ENCODE results near the gene PCSK1.

PCSK1 gene

GRCh38 chr5:96347502-96348292, 85.4 kb downstream of the PCSK1 start:
- Histone ChIP-seq H2AK5ac (ENCODE audit: low read depth, low read length) (no peak overlapping the region), H3K18ac (ENCODE audit: low read length) (no peak overlapping the region), H3K9ac (ENCODE audit: low read depth, low read length, poor library complexity) (no peak overlapping the region), H4K91ac (ENCODE audit: low read depth, low read length, poor library complexity) (no peak overlapping the region), H2AFZ (ENCODE audit: low read length) (no peak overlapping the region), H3K4ac (ENCODE audit: low read length) (no peak overlapping the region), H3K27ac (replicated peaks; ENCODE audit: low read length) (no peak overlapping the region), H3K4me2 (ENCODE audit: insufficient read depth, low read length, poor library complexity, severe bottlenecking) (no peak overlapping the region), H3K27me3 (ENCODE audit: control insufficient read depth in 3 of 3, insufficient read depth in 3 of 3, low read depth in 1 of 3, low read length in 3 of 3) (peaks cover 0 to 5% (median 0%) of the 10 kb centered on the region in 3 experiments), H4K8ac (ENCODE audit: low read depth, low read length) (no peak overlapping the region), H3K36me3 (replicated peaks in 1 of 2; ENCODE audit: control insufficient read depth in 2 of 2, insufficient read depth in 2 of 2, low read length in 2 of 2) (no peaks in the 10 kb centered on the region), H3K23ac (ENCODE audit: low read depth, low read length, poor library complexity) (no peak overlapping the region), H2BK15ac (ENCODE audit: low read length) (no peak overlapping the region), H2BK12ac (ENCODE audit: low read length) (no peak overlapping the region), H3K9me3 (replicated peaks in 1 of 2; ENCODE audit: control insufficient read depth in 2 of 2, insufficient read depth in 1 of 2, low read depth in 1 of 2, low read length in 2 of 2) (no peaks in the 10 kb centered on the region), H3K14ac (ENCODE audit: low read length) (no peak overlapping the region), H2BK5ac (ENCODE audit: low read length) (no peak overlapping the region), H3K79me1 (ENCODE audit: low read depth, low read length) (no peaks in the 10 kb centered on the region), H3K4me1 (ENCODE audit: control insufficient read depth in 2 of 2, insufficient read depth in 1 of 2, low read depth in 1 of 2, low read length in 2 of 2) (no peaks in the 10 kb centered on the region), H3K4me3 (ENCODE audit: low read length in 2 of 2) (no peak overlapping the region), H2BK120ac (ENCODE audit: low read depth, low read length) (no peak overlapping the region)
- WGBS, 2 donors (ENCODE audit: extremely low coverage in 2 of 2, insufficient read length in 2 of 2, insufficient replicate concordance in 1 of 2), result no CpG with 5 or more reads among the region's 4 CpGs
- no peak for DNase-seq (ENCODE audit: low spot score)

DNA sequence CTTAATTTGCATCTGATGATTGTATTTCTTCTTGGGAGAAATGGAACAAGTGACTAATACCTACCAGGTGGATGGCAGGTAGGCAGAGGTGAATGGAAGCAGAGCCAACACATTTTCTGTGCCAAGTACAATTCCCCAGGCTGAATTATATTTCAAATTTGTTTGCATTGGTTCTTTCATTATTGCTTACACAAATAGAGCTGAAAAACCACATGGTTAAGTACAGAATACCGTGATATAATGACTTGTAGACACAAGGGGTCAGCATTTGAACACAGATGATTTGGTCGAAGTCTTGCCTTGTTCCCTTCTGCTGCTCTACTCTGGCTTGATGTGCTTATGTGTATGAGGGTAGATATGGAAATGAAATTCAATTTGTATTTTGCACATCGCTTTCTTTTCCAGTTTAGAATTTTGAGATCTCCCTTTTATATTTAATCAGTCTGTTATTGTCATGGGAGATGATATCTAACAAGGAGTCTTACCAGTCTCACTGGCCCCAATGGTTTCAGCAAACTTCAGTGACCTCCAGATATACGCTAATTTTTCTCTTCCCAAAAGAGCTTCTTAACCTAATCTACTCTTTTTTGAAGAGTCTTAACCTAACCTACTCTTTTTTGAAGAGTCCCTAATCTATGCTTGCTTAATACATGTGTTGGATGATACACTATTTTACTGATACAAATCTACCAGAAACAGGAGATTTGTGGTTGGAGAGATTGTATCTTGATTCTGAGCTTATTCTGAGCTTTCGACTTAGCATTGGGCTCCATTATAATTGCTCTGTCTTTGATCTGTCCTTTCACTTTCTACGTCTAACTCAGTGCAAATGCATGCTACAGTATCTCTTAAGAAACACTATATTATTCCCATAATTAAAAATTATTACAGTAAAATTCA, 88.1 kb downstream of the PCSK1 start:
- Histone ChIP-seq H2BK5ac (ENCODE audit: low read length) (no peak overlapping the region), H3K27me3 (ENCODE audit: control insufficient read depth in 3 of 3, insufficient read depth in 3 of 3, low read depth in 1 of 3, low read length in 3 of 3) (peaks cover 0 to 5% (median 0%) of the 10 kb centered on the region in 3 experiments), H3K9me3 (replicated peaks in 1 of 2; ENCODE audit: control insufficient read depth in 2 of 2, insufficient read depth in 1 of 2, low read depth in 1 of 2, low read length in 2 of 2) (no peaks in the 10 kb centered on the region), H2BK15ac (ENCODE audit: low read length) (no peak overlapping the region), H2BK120ac (ENCODE audit: low read depth, low read length) (no peak overlapping the region), H3K79me1 (ENCODE audit: low read depth, low read length) (no peaks in the 10 kb centered on the region), H3K4me3 (ENCODE audit: low read length in 2 of 2) (no peak overlapping the region), H3K4ac (ENCODE audit: low read length) (no peak overlapping the region), H3K23ac (ENCODE audit: low read depth, low read length, poor library complexity) (no peak overlapping the region), H3K14ac (ENCODE audit: low read length) (no peak overlapping the region), H3K36me3 (replicated peaks in 1 of 2; ENCODE audit: control insufficient read depth in 2 of 2, insufficient read depth in 2 of 2, low read length in 2 of 2) (no peaks in the 10 kb centered on the region), H3K4me2 (ENCODE audit: insufficient read depth, low read length, poor library complexity, severe bottlenecking) (no peak overlapping the region), H2AFZ (ENCODE audit: low read length) (no peak overlapping the region), H4K91ac (ENCODE audit: low read depth, low read length, poor library complexity) (no peak overlapping the region), H3K4me1 (ENCODE audit: control insufficient read depth in 2 of 2, insufficient read depth in 1 of 2, low read depth in 1 of 2, low read length in 2 of 2) (no peaks in the 10 kb centered on the region), H4K8ac (ENCODE audit: low read depth, low read length) (no peak overlapping the region), H3K27ac (replicated peaks; ENCODE audit: low read length) (no peak overlapping the region), H2AK5ac (ENCODE audit: low read depth, low read length) (no peak overlapping the region), H3K9ac (ENCODE audit: low read depth, low read length, poor library complexity) (no peak overlapping the region), H3K18ac (ENCODE audit: low read length) (no peak overlapping the region), H2BK12ac (ENCODE audit: low read length) (no peak overlapping the region)
- DNase-seq (ENCODE audit: low spot score), result peak; percentile 39
- no CpG with 5 or more reads among the region's 6 CpGs for WGBS, 2 donors (ENCODE audit: extremely low coverage in 2 of 2, insufficient read length in 2 of 2, insufficient replicate concordance in 1 of 2)

- H3K79me1 ChIP-seq (ENCODE audit: low read depth, low read length), result no peaks in the 10 kb centered on the region
- no peak overlapping the region for H3K27ac ChIP-seq (replicated peaks; ENCODE audit: low read length)
- no peak overlapping the region for H3K4ac ChIP-seq (ENCODE audit: low read length)
- no peaks in the 10 kb centered on the region for H3K9me3 ChIP-seq (replicated peaks in 1 of 2; ENCODE audit: control insufficient read depth in 2 of 2, insufficient read depth in 1 of 2, low read depth in 1 of 2, low read length in 2 of 2)
- H2AFZ ChIP-seq (ENCODE audit: low read length), result no peak overlapping the region
- H4K8ac ChIP-seq (ENCODE audit: low read depth, low read length), result no peak overlapping the region
- no peak overlapping the region for H3K18ac ChIP-seq (ENCODE audit: low read length)
- no peak overlapping the region for H2BK120ac ChIP-seq (ENCODE audit: low read depth, low read length)
- H3K27me3 ChIP-seq (ENCODE audit: control insufficient read depth in 3 of 3, insufficient read depth in 3 of 3, low read depth in 1 of 3, low read length in 3 of 3), result peaks cover 0 to 5% (median 0%) of the 10 kb centered on the region in 3 experiments
- no peak overlapping the region for H4K91ac ChIP-seq (ENCODE audit: low read depth, low read length, poor library complexity)
- H2AK5ac ChIP-seq (ENCODE audit: low read depth, low read length), result no peak overlapping the region
- no peaks in the 10 kb centered on the region for H3K4me1 ChIP-seq (ENCODE audit: control insufficient read depth in 2 of 2, insufficient read depth in 1 of 2, low read depth in 1 of 2, low read length in 2 of 2)
- DNase-seq (ENCODE audit: low spot score), result no peak
- no peak overlapping the region for H3K23ac ChIP-seq (ENCODE audit: low read depth, low read length, poor library complexity)
- H2BK12ac ChIP-seq (ENCODE audit: low read length), result no peak overlapping the region
- no peaks in the 10 kb centered on the region for H3K36me3 ChIP-seq (replicated peaks in 1 of 2; ENCODE audit: control insufficient read depth in 2 of 2, insufficient read depth in 2 of 2, low read length in 2 of 2)
- no peak overlapping the region for H2BK15ac ChIP-seq (ENCODE audit: low read length)
- no peak overlapping the region for H3K4me2 ChIP-seq (ENCODE audit: insufficient read depth, low read length, poor library complexity, severe bottlenecking)
- no peak overlapping the region for H2BK5ac ChIP-seq (ENCODE audit: low read length)
- no peak overlapping the region for H3K9ac ChIP-seq (ENCODE audit: low read depth, low read length, poor library complexity)
- no peak overlapping the region for H3K14ac ChIP-seq (ENCODE audit: low read length)
- no peak overlapping the region for H3K4me3 ChIP-seq (ENCODE audit: low read length in 2 of 2)
Measured at GRCh38 chr5:96343094-96343493, 90.0 kb downstream of the PCSK1 start.

GRCh38 chr5:96342581-96342980, 90.5 kb downstream of the PCSK1 start:
- H3K4me2 ChIP-seq (ENCODE audit: insufficient read depth, low read length, poor library complexity, severe bottlenecking), result no peak overlapping the region

More at GRCh38 chr5:96342581-96342980, 90.5 kb downstream of the PCSK1 start:
- Histone ChIP-seq H3K18ac (ENCODE audit: low read length) (no peak overlapping the region), H2BK5ac (ENCODE audit: low read length) (no peak overlapping the region), H3K23ac (ENCODE audit: low read depth, low read length, poor library complexity) (no peak overlapping the region), H2BK12ac (ENCODE audit: low read length) (no peak overlapping the region), H4K8ac (ENCODE audit: low read depth, low read length) (no peak overlapping the region), H2AK5ac (ENCODE audit: low read depth, low read length) (no peak overlapping the region), H3K4me1 (ENCODE audit: control insufficient read depth in 2 of 2, insufficient read depth in 1 of 2, low read depth in 1 of 2, low read length in 2 of 2) (no peaks in the 10 kb centered on the region), H3K79me1 (ENCODE audit: low read depth, low read length) (no peaks in the 10 kb centered on the region), H2BK120ac (ENCODE audit: low read depth, low read length) (no peak overlapping the region), H3K9ac (ENCODE audit: low read depth, low read length, poor library complexity) (no peak overlapping the region), H2AFZ (ENCODE audit: low read length) (no peak overlapping the region), H3K27me3 (ENCODE audit: control insufficient read depth in 3 of 3, insufficient read depth in 3 of 3, low read depth in 1 of 3, low read length in 3 of 3) (peaks cover 0 to 4% (median 0%) of the 10 kb centered on the region in 3 experiments), H3K9me3 (replicated peaks in 1 of 2; ENCODE audit: control insufficient read depth in 2 of 2, insufficient read depth in 1 of 2, low read depth in 1 of 2, low read length in 2 of 2) (no peaks in the 10 kb centered on the region), H3K27ac (replicated peaks; ENCODE audit: low read length) (no peak overlapping the region), H4K91ac (ENCODE audit: low read depth, low read length, poor library complexity) (no peak overlapping the region), H2BK15ac (ENCODE audit: low read length) (no peak overlapping the region), H3K4ac (ENCODE audit: low read length) (no peak overlapping the region), H3K36me3 (replicated peaks in 1 of 2; ENCODE audit: control insufficient read depth in 2 of 2, insufficient read depth in 2 of 2, low read length in 2 of 2) (no peaks in the 10 kb centered on the region), H3K14ac (ENCODE audit: low read length) (no peak overlapping the region), H3K4me3 (ENCODE audit: low read length in 2 of 2) (no peak overlapping the region)
- DNase-seq (ENCODE audit: low spot score), result no peak
- no CpG with 5 or more reads among the region's 4 CpGs for WGBS, 2 donors (ENCODE audit: extremely low coverage in 2 of 2, insufficient read length in 2 of 2, insufficient replicate concordance in 1 of 2)
